Large intestine (tissue), 3 donors: ENCODE results near the gene ACAD9. TPM values are rescaled to one million over a fixed set of nuclear protein-coding genes. Genes with fewer than 3 reads are reported as not detected.

Experiments used
- DNase-seq, 2 donors: peaks; one replicate each; pipeline versions ENCODE4 v3.0.0 to v3.0.0-alpha.2; 2013
- H3K27ac ChIP-seq: one replicate; pipeline ENCODE4 v1.5.1; 2013; ENCODE audit warnings: low read length
- H3K27me3 ChIP-seq: 2 replicates; pipeline ENCODE4 v1.6.1; 2013; ENCODE audit warnings: low read length; ENCODE audit not compliant: control insufficient read depth, insufficient read depth
- H3K36me3 ChIP-seq: 2 replicates; pipeline ENCODE4 v1.6.1; 2013; ENCODE audit warnings: low read length; ENCODE audit not compliant: control insufficient read depth, insufficient read depth
- H3K4me1 ChIP-seq: one replicate; pipeline ENCODE4 v1.6.1; 2013; ENCODE audit warnings: low read length; ENCODE audit not compliant: control insufficient read depth, insufficient read depth
- H3K4me3 ChIP-seq: one replicate; pipeline ENCODE4 v1.5.1; 2013; ENCODE audit warnings: low read length
- H3K9me3 ChIP-seq: one replicate; pipeline ENCODE4 v1.6.1; 2013; ENCODE audit warnings: mild to moderate bottlenecking, low read depth, low read length, moderate library complexity; ENCODE audit not compliant: control insufficient read depth
- WGBS: methylation state at CpG from one replicate; pipeline ENCODE4 v1.1.5; 2013; ENCODE audit warnings: low lambda C conversion rate; ENCODE audit not compliant: insufficient coverage; 5-methylcytosine and 5-hydroxymethylcytosine counted together
- polyA plus RNA-seq: library from polyadenylated mRNA; unstranded; fragments of 120-200 nt; gene quantifications from one replicate; pipeline ENCODE4 v1.2.1, GENCODE V29; 2013

Gene ACAD9
- polyA plus RNA-seq, 1 donor: 33.1 TPM

GRCh38 chr3:128845778-128846485 is 33.5 kb upstream of the ACAD9 start:
- no peaks in the 10 kb centered on the region for H3K36me3 ChIP-seq
- H3K4me1 ChIP-seq: peaks cover 7% of the 10 kb centered on the region
- H3K27ac ChIP-seq: peak overlapping the region; percentile 18
- no CpG with 5 or more reads among the region's 32 CpGs for WGBS
- peak; percentile 29 to 59 for DNase-seq
- H3K4me3 ChIP-seq: peak overlapping the region; percentile 44
- no peaks in the 10 kb centered on the region for H3K27me3 ChIP-seq
- no peaks in the 10 kb centered on the region for H3K9me3 ChIP-seq

GRCh38 chr3:128846486-128846891 is 32.9 kb upstream of the ACAD9 start:
- peaks cover 7% of the 10 kb centered on the region for H3K4me1 ChIP-seq
- H3K27ac ChIP-seq: no peak overlapping the region
- DNase-seq: no peak
- no peaks in the 10 kb centered on the region for H3K27me3 ChIP-seq
- H3K9me3 ChIP-seq: no peaks in the 10 kb centered on the region
- no CpG with 5 or more reads among the region's 13 CpGs for WGBS
- no peak overlapping the region for H3K4me3 ChIP-seq
- no peaks in the 10 kb centered on the region for H3K36me3 ChIP-seq

GRCh38 chr3:128847666-128848370 is 31.6 kb upstream of the ACAD9 start:
- no peaks in the 10 kb centered on the region for H3K36me3 ChIP-seq
- H3K27ac ChIP-seq: no peak overlapping the region
- WGBS: 90% methylated on average over 2 of the region's 15 CpGs
- DNase-seq: no peak
- no peak overlapping the region for H3K4me3 ChIP-seq
- peaks cover 7% of the 10 kb centered on the region for H3K4me1 ChIP-seq
- H3K27me3 ChIP-seq: no peaks in the 10 kb centered on the region
- H3K9me3 ChIP-seq: peaks cover 2% of the 10 kb centered on the region

- H3K27me3 ChIP-seq: no peaks in the 10 kb centered on the region
- WGBS: no CpG with 5 or more reads among the region's 13 CpGs
- H3K4me3 ChIP-seq: no peak overlapping the region
- H3K9me3 ChIP-seq: peaks cover 13% of the 10 kb centered on the region
- peaks cover 7% of the 10 kb centered on the region for H3K4me1 ChIP-seq
- DNase-seq: no peak
- no peak overlapping the region for H3K27ac ChIP-seq
- no peaks in the 10 kb centered on the region for H3K36me3 ChIP-seq
Measured at GRCh38 chr3:128848936-128849335, 30.5 kb upstream of the ACAD9 start.

GRCh38 chr3:128849911-128850455 is 29.4 kb upstream of the ACAD9 start:
- H3K27ac ChIP-seq: no peak overlapping the region
- H3K36me3 ChIP-seq: no peaks in the 10 kb centered on the region
- peaks cover 6% of the 10 kb centered on the region for H3K4me1 ChIP-seq
- no CpG with 5 or more reads among the region's 11 CpGs for WGBS
- H3K9me3 ChIP-seq: peaks cover 18% of the 10 kb centered on the region
- H3K4me3 ChIP-seq: no peak overlapping the region
- DNase-seq: no peak
- H3K27me3 ChIP-seq: no peaks in the 10 kb centered on the region

GRCh38 chr3:128850544-128850943 is 28.9 kb upstream of the ACAD9 start:
- WGBS: 90% methylated on average over 2 of the region's 9 CpGs
- H3K36me3 ChIP-seq: no peaks in the 10 kb centered on the region
- DNase-seq: no peak
- H3K4me3 ChIP-seq: no peak overlapping the region
- H3K27ac ChIP-seq: no peak overlapping the region
- no peaks in the 10 kb centered on the region for H3K27me3 ChIP-seq
- peaks cover under 1% of the 10 kb centered on the region for H3K4me1 ChIP-seq
- peaks cover 18% of the 10 kb centered on the region for H3K9me3 ChIP-seq

GRCh38 chr3:128851601-128852000 is 27.8 kb upstream of the ACAD9 start:
- no peak overlapping the region for H3K4me3 ChIP-seq
- H3K27ac ChIP-seq: no peak overlapping the region
- no peaks in the 10 kb centered on the region for H3K36me3 ChIP-seq
- no peaks in the 10 kb centered on the region for H3K4me1 ChIP-seq
- no peak for DNase-seq
- H3K9me3 ChIP-seq: peaks cover 18% of the 10 kb centered on the region
- H3K27me3 ChIP-seq: no peaks in the 10 kb centered on the region
- no CpG with 5 or more reads among the region's 4 CpGs for WGBS

- Histone ChIP-seq H3K9me3 (peaks cover 18% of the 10 kb centered on the region), H3K36me3 (no peaks in the 10 kb centered on the region), H3K27ac (no peak overlapping the region), H3K4me1 (no peaks in the 10 kb centered on the region), H3K4me3 (no peak overlapping the region), H3K27me3 (no peaks in the 10 kb centered on the region)
- DNase-seq: no peak
- WGBS: no CpG with 5 or more reads among the region's 5 CpGs
Measured at GRCh38 chr3:128853826-128854225, 25.6 kb upstream of the ACAD9 start.

- H3K4me1 ChIP-seq: no peaks in the 10 kb centered on the region
- H3K36me3 ChIP-seq: no peaks in the 10 kb centered on the region
- no peaks in the 10 kb centered on the region for H3K27me3 ChIP-seq
- 83% methylated on average over 1 of the region's 3 CpGs for WGBS
- no peak overlapping the region for H3K4me3 ChIP-seq
- DNase-seq: no peak
- H3K9me3 ChIP-seq: peaks cover 25% of the 10 kb centered on the region
- H3K27ac ChIP-seq: no peak overlapping the region
Measured at GRCh38 chr3:128854475-128854874, 24.9 kb upstream of the ACAD9 start.

- 100% methylated on average over 1 of the region's 4 CpGs for WGBS
- Histone ChIP-seq H3K27me3 (no peaks in the 10 kb centered on the region), H3K36me3 (no peaks in the 10 kb centered on the region), H3K4me3 (no peak overlapping the region), H3K9me3 (peaks cover 34% of the 10 kb centered on the region), H3K27ac (no peak overlapping the region), H3K4me1 (no peaks in the 10 kb centered on the region)
- no peak for DNase-seq
Measured at GRCh38 chr3:128855569-128855968, 23.9 kb upstream of the ACAD9 start.
